A549 (cell line): ENCODE measurements around the gene LAMTOR5. TPM values are rescaled to one million over a fixed set of nuclear protein-coding genes. Genes with fewer than 3 reads are reported as not detected.

Experiments used
- ATAC-seq, 2 experiments: fragments of 200-7000 bp in 1 of 2; fragments of >200 bp in 1 of 2; cut with Nextera tagmentation in 1 of 2; cut with Tn5 transposase in 1 of 2; 3 replicates each; pipeline versions ENCODE4 v1.8.0 to v1.9.1; 2018 to 2020; ENCODE audit warnings: mild to moderate bottlenecking in 1 of 2, moderate library complexity in 1 of 2
- CTCF ChIA-PET: fragments of 300-600 bp; sonication (Branson Sonifier 250); formaldehyde crosslinking; extraction: SDS; loops from one replicate; lab custom pipeline; 2021; ENCODE audit warnings: antibody characterized with exemption, inconsistent platforms; lab: Yijun Ruan, JAX
- POLR2A ChIA-PET: fragments of 350-600 bp; formaldehyde crosslinking; extraction: SDS; loops from one replicate; lab custom pipeline; 2021; ENCODE audit warnings: antibody characterized with exemption, inconsistent platforms; lab: Yijun Ruan, JAX
- DNase-seq, 2 experiments: peaks; one replicate each; pipeline versions ENCODE4 v3.0.0 to v3.0.0-alpha.2; 2011 to 2016; ENCODE audit warnings: low read depth in 1 of 2, low spot score in 1 of 2
- FAIRE-seq: peaks from 2 replicates; lab custom pipeline; 2011; peaks lifted over from hg19 to GRCh38; lab: Jason Lieb, UNC
- H3K27ac ChIP-seq, 2 experiments: fragments of >200 bp; sonication (Bioruptor Twin); formaldehyde crosslinking; 3 replicates each; pipeline ENCODE4 v1.5.1; 2016 to 2017
- H3K4me1 ChIP-seq: fragments of >200 bp; sonication (Bioruptor Twin); formaldehyde crosslinking; 3 replicates; pipeline ENCODE4 v1.6.1; 2016
- H3K4me2 ChIP-seq: fragments of >200 bp; sonication (Bioruptor Twin); formaldehyde crosslinking; 3 replicates; pipeline ENCODE4 v1.6.1; 2016
- H3K4me3 ChIP-seq: fragments of >200 bp; sonication (Bioruptor Twin); formaldehyde crosslinking; 3 replicates; pipeline ENCODE4 v1.5.1; 2016
- H3K9me3 ChIP-seq: fragments of >200 bp; sonication (Bioruptor Twin); formaldehyde crosslinking; 3 replicates; pipeline ENCODE4 v1.6.1; 2016
- CBX8 ChIP-seq: fragments of 200-600 bp; sonication (generic); IDR thresholded peaks from 2 replicates; pipeline ENCODE4 v1.6.1; 2016
- CEBPB ChIP-seq, 2 experiments: fragments of >200 bp in 1 of 2; sonication (Bioruptor Twin) in 1 of 2; formaldehyde crosslinking in 1 of 2; IDR thresholded peaks; 2 replicates each; pipeline ENCODE4 v1.6.1; 2012 to 2016
- EHF ChIP-seq: fragments of 250-450 bp; sonication (Bioruptor Pico); IDR thresholded peaks from 2 replicates; pipeline ENCODE4 v1.5.0; 2020; ENCODE audit warnings: mild to moderate bottlenecking
- EHMT2 ChIP-seq: fragments of 200-600 bp; sonication (generic); IDR thresholded peaks from 2 replicates; pipeline ENCODE4 v1.6.1; 2016; ENCODE audit warnings: antibody characterized with exemption, low read depth, mild to moderate bottlenecking, moderate library complexity
- EP300 ChIP-seq, 2 experiments: fragments of >200 bp; sonication (Bioruptor Twin); formaldehyde crosslinking; IDR thresholded peaks; 2 replicates in 1 of 2; 3 replicates in 1 of 2; pipeline ENCODE4 v1.6.1; 2016 to 2017
- FOSL2 ChIP-seq, 2 experiments: fragments of 450-650 bp in 1 of 2; fragments of >200 bp in 1 of 2; sonication (Bioruptor Twin) in 1 of 2; formaldehyde crosslinking; IDR thresholded peaks; 2 replicates each; pipeline versions ENCODE4 v1.5.0 to v1.6.1; 2016 to 2020; ENCODE audit warnings: mild to moderate bottlenecking in 1 of 2, moderate library complexity in 1 of 2
- HDAC2 ChIP-seq: fragments of 200-600 bp; sonication (generic); IDR thresholded peaks from 2 replicates; pipeline ENCODE4 v1.6.1; 2016
- HEYL ChIP-seq: fragments of 250-450 bp; sonication (Bioruptor Pico); IDR thresholded peaks from 2 replicates; pipeline ENCODE4 v1.8.0; 2021; ENCODE audit warnings: mild to moderate bottlenecking, moderate library complexity
- HOXB5 ChIP-seq: fragments of 250-450 bp; sonication (Bioruptor Pico); IDR thresholded peaks from 2 replicates; pipeline ENCODE4 v1.5.0; 2020; ENCODE audit warnings: mild to moderate bottlenecking, moderate library complexity
- KDM1A ChIP-seq: fragments of 200-600 bp; sonication (generic); IDR thresholded peaks from 2 replicates; pipeline ENCODE4 v1.6.1; 2016; ENCODE audit warnings: low read depth, mild to moderate bottlenecking
- KDM5A ChIP-seq: fragments of 200-600 bp; sonication (generic); IDR thresholded peaks from 2 replicates; pipeline ENCODE4 v1.6.1; 2016; ENCODE audit warnings: antibody characterized with exemption, mild to moderate bottlenecking
- NFE2L2 ChIP-seq: fragments of 150-350 bp; conservative IDR thresholded peaks from 2 replicates; pipeline ENCODE4 v1.6.1; 2014; ENCODE audit warnings: low read length
- NPAS2 ChIP-seq: fragments of 250-450 bp; sonication (Bioruptor Pico); IDR thresholded peaks from 2 replicates; pipeline ENCODE4 v1.8.0; 2022; ENCODE audit warnings: mild to moderate bottlenecking, moderate library complexity, borderline replicate concordance
- POLR2A ChIP-seq: IDR thresholded peaks from 2 replicates; pipeline ENCODE4 v1.6.1; 2012; ENCODE audit warnings: mild to moderate bottlenecking, low read length
- POLR2AphosphoS2 ChIP-seq: conservative IDR thresholded peaks from 2 replicates; pipeline ENCODE4 v1.6.1; 2012; ENCODE audit warnings: low read length, improper control_type of control experiment, inconsistent platforms
- RAD21 ChIP-seq, 2 experiments: fragments of >200 bp in 1 of 2; sonication (Bioruptor Twin) in 1 of 2; formaldehyde crosslinking in 1 of 2; IDR thresholded peaks in 1 of 2; conservative IDR thresholded peaks in 1 of 2; 2 replicates in 1 of 2; 3 replicates in 1 of 2; pipeline ENCODE4 v1.6.1; 2012 to 2018; ENCODE audit warnings: inconsistent platforms in 1 of 2
- RCOR1 ChIP-seq: fragments of 150-350 bp; IDR thresholded peaks from 2 replicates; pipeline ENCODE4 v1.6.1; 2014; ENCODE audit warnings: antibody characterized with exemption, low read length, low read depth
- RNF2 ChIP-seq: fragments of 200-600 bp; sonication (generic); IDR thresholded peaks from 2 replicates; pipeline ENCODE4 v1.6.1; 2016; ENCODE audit warnings: low read depth, mild to moderate bottlenecking, antibody characterized with exemption, moderate library complexity, borderline replicate concordance
- SMC3 ChIP-seq: fragments of >200 bp; sonication (Bioruptor Twin); formaldehyde crosslinking; IDR thresholded peaks from 3 replicates; pipeline ENCODE4 v1.6.1; 2018; ENCODE audit warnings: inconsistent platforms
- SREBF2 ChIP-seq: fragments of 450-650 bp; IDR thresholded peaks from 2 replicates; pipeline ENCODE4 v1.6.1; 2014; ENCODE audit warnings: mild to moderate bottlenecking, moderate library complexity
- TFCP2L1 ChIP-seq: fragments of 250-450 bp; sonication (Bioruptor Pico); IDR thresholded peaks from 2 replicates; pipeline ENCODE4 v1.5.0; 2021; ENCODE audit warnings: mild to moderate bottlenecking
- ZC3H11A ChIP-seq: fragments of 450-650 bp; IDR thresholded peaks from 2 replicates; pipeline ENCODE4 v1.6.1; 2014; ENCODE audit warnings: antibody characterized with exemption, mild to moderate bottlenecking
- ZFP36 ChIP-seq: fragments of 450-650 bp; IDR thresholded peaks from 2 replicates; pipeline ENCODE4 v1.6.1; 2014; ENCODE audit warnings: borderline replicate concordance; ENCODE audit not compliant: partially characterized antibody
- ZSCAN20 ChIP-seq: fragments of 250-450 bp; sonication (Bioruptor Pico); IDR thresholded peaks from 2 replicates; pipeline ENCODE4 v1.8.0; 2022; ENCODE audit warnings: mild to moderate bottlenecking, moderate library complexity
- WGBS: methylation state at CpG from one replicate; pipeline ENCODE4 v1.1.6; 2017; ENCODE audit errors: missing lambda C conversion rate; 5-methylcytosine and 5-hydroxymethylcytosine counted together
- polyA plus RNA-seq, 4 experiments: library from polyadenylated mRNA; depleted of rRNA in 3 of 4; stranded (reverse); fragments of >200 nt; fragmentation: RNase III in 1 of 4; extraction: RNeasy Plus Mini Kit Qiagen cat#74134 plus additional on column Dnase treatment in 1 of 4; gene quantifications; 2 replicates in 3 of 4; 3 replicates in 1 of 4; pipeline ENCODE4 v1.2.3, GENCODE V29; 2011 to 2017
- TF ChIP-seq, protein P1 (sequence below): IDR thresholded peaks from 2 replicates; pipeline ENCODE4 v1.6.1; 2012; ENCODE audit warnings: low read depth, borderline replicate concordance
- TF ChIP-seq, protein P2 (sequence below): IDR thresholded peaks from 2 replicates; pipeline ENCODE4 v1.6.1; 2012
- TF ChIP-seq, protein P3 (sequence below): fragments of 450-650 bp; IDR thresholded peaks from 2 replicates; pipeline ENCODE4 v1.6.1; 2014; ENCODE audit warnings: antibody characterized with exemption
- TF ChIP-seq, protein P4 (sequence below): fragments of >200 bp; sonication (Bioruptor Twin); formaldehyde crosslinking; IDR thresholded peaks from 3 replicates; pipeline ENCODE4 v1.6.1; 2016

LAMTOR5 gene
- polyA plus RNA-seq, 2 of the 4 experiments (the other 2 are of a cell fraction): 254 to 256 TPM

DNA sequence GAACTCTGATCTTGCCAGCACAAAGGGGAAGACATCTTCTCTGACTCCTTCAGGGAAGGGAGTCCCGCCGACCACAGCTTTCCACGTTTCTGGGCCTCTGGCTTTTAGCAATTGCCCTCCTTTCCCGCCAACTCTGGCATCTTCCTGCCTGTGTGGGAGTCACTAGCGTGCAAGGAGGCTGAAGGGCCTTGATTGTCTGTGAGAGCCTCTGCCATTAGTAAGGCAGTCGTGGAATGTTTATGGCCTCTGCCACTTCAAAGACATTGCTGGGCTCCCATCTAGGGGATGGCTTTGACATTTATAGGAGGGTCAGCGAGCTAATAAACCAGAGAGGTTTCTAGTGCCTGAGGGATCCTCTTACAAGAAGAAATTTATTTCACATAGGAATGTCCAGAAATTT is 29.1 kb upstream of the LAMTOR5 start:
- ATAC-seq (no peak), DNase-seq (no peak)
- no peaks in the 10 kb centered on the region for H3K9me3 ChIP-seq

DNA sequence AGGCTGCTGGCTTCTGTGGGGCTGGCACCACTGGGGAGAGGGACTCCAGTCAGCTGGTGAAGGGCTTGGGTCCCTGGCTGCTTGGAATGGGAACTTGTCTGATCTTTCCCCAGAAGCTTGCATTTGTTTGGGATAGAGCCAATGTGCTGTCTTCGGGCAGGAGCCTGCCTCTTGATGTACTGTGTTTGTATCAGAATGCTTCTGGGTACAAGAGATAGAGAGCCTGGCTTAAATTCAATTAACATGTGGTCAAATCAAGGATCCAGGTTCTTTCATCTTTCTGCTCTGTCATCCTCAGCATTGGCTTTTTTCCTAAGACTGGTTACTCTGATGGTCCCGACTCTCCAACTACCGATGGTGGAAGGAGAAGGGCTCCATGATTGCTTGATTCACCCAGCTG is 27.5 kb upstream of the LAMTOR5 start:
- H3K27ac ChIP-seq: peak overlapping the region in 1 of 2 experiments; percentile 41; a peak in 1 of 6 replicates
- no peak for TF ChIP-seq HDAC2
- TF ChIP-seq, protein P1, sequence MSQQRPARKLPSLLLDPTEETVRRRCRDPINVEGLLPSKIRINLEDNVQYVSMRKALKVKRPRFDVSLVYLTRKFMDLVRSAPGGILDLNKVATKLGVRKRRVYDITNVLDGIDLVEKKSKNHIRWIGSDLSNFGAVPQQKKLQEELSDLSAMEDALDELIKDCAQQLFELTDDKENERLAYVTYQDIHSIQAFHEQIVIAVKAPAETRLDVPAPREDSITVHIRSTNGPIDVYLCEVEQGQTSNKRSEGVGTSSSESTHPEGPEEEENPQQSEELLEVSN: no peak
- no peak for TF ChIP-seq ZFP36
- no peak for TF ChIP-seq CBX8
- TF ChIP-seq, protein P2, sequence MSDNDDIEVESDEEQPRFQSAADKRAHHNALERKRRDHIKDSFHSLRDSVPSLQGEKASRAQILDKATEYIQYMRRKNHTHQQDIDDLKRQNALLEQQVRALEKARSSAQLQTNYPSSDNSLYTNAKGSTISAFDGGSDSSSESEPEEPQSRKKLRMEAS: no peak
- TF ChIP-seq EHF (CRISPR knock-in tag): no peak
- TF ChIP-seq, protein P3, sequence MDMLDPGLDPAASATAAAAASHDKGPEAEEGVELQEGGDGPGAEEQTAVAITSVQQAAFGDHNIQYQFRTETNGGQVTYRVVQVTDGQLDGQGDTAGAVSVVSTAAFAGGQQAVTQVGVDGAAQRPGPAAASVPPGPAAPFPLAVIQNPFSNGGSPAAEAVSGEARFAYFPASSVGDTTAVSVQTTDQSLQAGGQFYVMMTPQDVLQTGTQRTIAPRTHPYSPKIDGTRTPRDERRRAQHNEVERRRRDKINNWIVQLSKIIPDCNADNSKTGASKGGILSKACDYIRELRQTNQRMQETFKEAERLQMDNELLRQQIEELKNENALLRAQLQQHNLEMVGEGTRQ: no peak
- TF ChIP-seq SREBF2: no peak
- TF ChIP-seq ZC3H11A: no peak
- no peak for TF ChIP-seq POLR2AphosphoS2
- no peak for TF ChIP-seq RNF2
- no peak for TF ChIP-seq NFE2L2
- TF ChIP-seq RCOR1: no peak
- no peak for TF ChIP-seq EP300 (IDR thresholded peaks at IDR 0.05)
- TF ChIP-seq EHMT2: no peak
- TF ChIP-seq HOXB5: no peak
- POLR2A ChIA-PET: no interaction called here
- DNase-seq (no peak), ATAC-seq (no peak), FAIRE-seq (no peak)
- no peaks in the 10 kb centered on the region for H3K9me3 ChIP-seq
- WGBS: 81% methylated on average over 3 of the region's 3 CpGs
- H3K4me2 ChIP-seq: no peak overlapping the region
- CTCF ChIA-PET: interaction anchor here (1.0 to 11.4 kb wide), 8 partner anchors 10 to 307 kb away, joined by 3 to 140 read pairs (median 6); no protein-coding TSS in a partner anchor
- no peak overlapping the region for H3K4me3 ChIP-seq
- peaks cover 12% of the 10 kb centered on the region for H3K4me1 ChIP-seq

More for the DNA sequence above, 29.1 kb upstream of the LAMTOR5 start:
- Histone ChIP-seq H3K4me3 (no peak overlapping the region), H3K27ac (no peak overlapping the region), H3K4me1 (peaks cover 12% of the 10 kb centered on the region), H3K4me2 (no peak overlapping the region)
- ChIA-PET POLR2A (no interaction called here), CTCF (interaction anchor here (0.8 to 11.4 kb wide), 4 partner anchors 23 to 229 kb away, joined by 3 to 140 read pairs (median 4); no protein-coding TSS in a partner anchor)
- FAIRE-seq: no peak
- WGBS: 80% methylated on average over 7 of the region's 7 CpGs
- TF ChIP-seq EP300 (IDR thresholded peaks at IDR 0.05): no peak
- TF ChIP-seq ZSCAN20: no peak
- TF ChIP-seq, protein P1: no peak
- no peak for TF ChIP-seq NPAS2 (CRISPR knock-in tag)
- TF ChIP-seq HEYL: no peak
- no peak for TF ChIP-seq SREBF2
- TF ChIP-seq FOSL2 (IDR thresholded peaks at IDR 0.05): no peak
- no peak for TF ChIP-seq FOSL2 (CRISPR knock-in tag; IDR thresholded peaks at IDR 0.05)
- no peak for TF ChIP-seq RAD21 (conservative IDR thresholded peaks at IDR 0.05 in 1 of 2, IDR thresholded peaks at IDR 0.05 in 1 of 2)
- no peak for TF ChIP-seq TFCP2L1 (CRISPR knock-in tag)
- TF ChIP-seq SMC3: no peak
- no peak for TF ChIP-seq POLR2A
- TF ChIP-seq, protein P4, sequence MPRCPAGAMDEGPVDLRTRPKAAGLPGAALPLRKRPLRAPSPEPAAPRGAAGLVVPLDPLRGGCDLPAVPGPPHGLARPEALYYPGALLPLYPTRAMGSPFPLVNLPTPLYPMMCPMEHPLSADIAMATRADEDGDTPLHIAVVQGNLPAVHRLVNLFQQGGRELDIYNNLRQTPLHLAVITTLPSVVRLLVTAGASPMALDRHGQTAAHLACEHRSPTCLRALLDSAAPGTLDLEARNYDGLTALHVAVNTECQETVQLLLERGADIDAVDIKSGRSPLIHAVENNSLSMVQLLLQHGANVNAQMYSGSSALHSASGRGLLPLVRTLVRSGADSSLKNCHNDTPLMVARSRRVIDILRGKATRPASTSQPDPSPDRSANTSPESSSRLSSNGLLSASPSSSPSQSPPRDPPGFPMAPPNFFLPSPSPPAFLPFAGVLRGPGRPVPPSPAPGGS: no peak
- no peak for TF ChIP-seq KDM1A
- no peak for TF ChIP-seq CEBPB (IDR thresholded peaks at IDR 0.05)
- no peak for TF ChIP-seq ZFP36
- no peak for TF ChIP-seq RCOR1
- TF ChIP-seq KDM5A: no peak
